GM12891 (cell line): ENCODE data around the gene RER1.

Experiments
- POLR2A ChIP-seq: IDR thresholded peaks from 2 replicates; pipeline ENCODE4 v1.6.1; 2011; ENCODE audit warnings: low read depth, low read length, control low read depth
- POLR2AphosphoS5 ChIP-seq: IDR thresholded peaks from 2 replicates; pipeline ENCODE4 v1.6.1; 2011; ENCODE audit warnings: low read depth, low read length, control low read depth

GRCh38 chr1:2399890-2400575 lies 8.4 kb downstream of the RER1 start:
- TF ChIP-seq POLR2A (no peak), POLR2AphosphoS5 (no peak)
